GM12878 (cell line): ENCODE data around the gene ING1. TPM values are rescaled to one million over a fixed set of nuclear protein-coding genes. Genes with fewer than 3 reads are reported as not detected.
"Not testable (repeated sequence)": the region's sequence is repeated elsewhere in the genome, so short reads cannot be mapped to it uniquely, and the experiment has no call there.

Source experiments
- ATAC-seq: fragments of 200-7000 bp; cut with Tn5 transposase; 3 replicates; pipeline ENCODE4 v1.9.1; 2020; ENCODE audit warnings: mild to moderate bottlenecking, moderate library complexity
- BruUV-seq: library from RNA; stranded (reverse); fragments of 400-500 nt; replicated peaks from 2 replicates; lab custom pipeline; 2021; lab: Mats Ljungman, UMichigan
- CTCF ChIA-PET: fragments of 300-600 bp; sonication (Branson Sonifier 250); formaldehyde crosslinking; extraction: SDS; loops from one replicate; lab custom pipeline; 2021; ENCODE audit warnings: inconsistent platforms; lab: Yijun Ruan, JAX
- POLR2A ChIA-PET: fragments of 350-600 bp; formaldehyde crosslinking; extraction: SDS; loops from one replicate; lab custom pipeline; 2021; ENCODE audit warnings: inconsistent platforms; lab: Charles Lee
- RAD21 ChIA-PET: fragments of 300-600 bp; sonication (Branson Sonifier 250); formaldehyde crosslinking; loops from one replicate; lab custom pipeline; 2023; ENCODE audit warnings: antibody characterized with exemption; ENCODE audit not compliant: unreplicated experiment; lab: Charles Lee
- SMC1A ChIA-PET: fragments of 300-600 bp; sonication (Branson Sonifier 250); formaldehyde crosslinking; loops from one replicate; lab custom pipeline; 2023; ENCODE audit not compliant: unreplicated experiment, uncharacterized antibody; lab: Charles Lee
- DNase-seq: peaks from one replicate; pipeline ENCODE4 v3.0.0-alpha.2; 2011; ENCODE audit warnings: low read depth, low spot score
- FAIRE-seq: peaks from 3 replicates; lab custom pipeline; 2011; peaks lifted over from hg19 to GRCh38; lab: Jason Lieb, UNC
- H2AFZ ChIP-seq: 2 replicates; pipeline ENCODE4 v1.6.0; 2011; ENCODE audit warnings: low read depth, low read length, control low read depth; ENCODE audit not compliant: control insufficient read depth
- H3K27ac ChIP-seq: 2 replicates; pipeline ENCODE4 v1.5.1; 2011; ENCODE audit warnings: control low read depth; ENCODE audit not compliant: control insufficient read depth, insufficient read depth
- H3K27me3 ChIP-seq, 2 experiments: replicated peaks in 1 of 2; 2 replicates each; pipeline versions ENCODE4 v1.6.0 to v1.6.1; 2011; ENCODE audit warnings: low read length in 1 of 2; ENCODE audit not compliant: control insufficient read depth in 2 of 2, insufficient read depth in 2 of 2
- H3K36me3 ChIP-seq, 2 experiments: 2 replicates each; pipeline ENCODE4 v1.5.1; 2011; ENCODE audit warnings: low read length in 1 of 2; ENCODE audit not compliant: control insufficient read depth in 2 of 2, insufficient read depth in 2 of 2
- H3K4me1 ChIP-seq: 2 replicates; pipeline ENCODE4 v1.6.1; 2011; ENCODE audit warnings: mild to moderate bottlenecking, low read length, moderate library complexity, mixed read lengths; ENCODE audit not compliant: control insufficient read depth, insufficient read depth
- H3K4me2 ChIP-seq: 2 replicates; pipeline ENCODE4 v1.6.0; 2011; ENCODE audit warnings: control low read depth; ENCODE audit not compliant: control insufficient read depth, insufficient read depth
- H3K4me3 ChIP-seq: fragments of 200-600 bp; sonication (generic); 2 replicates; pipeline ENCODE4 v1.5.1; 2016
- H3K79me2 ChIP-seq: 2 replicates; pipeline ENCODE4 v1.6.0; 2011; ENCODE audit warnings: low read length; ENCODE audit not compliant: control insufficient read depth, insufficient read depth
- H3K9ac ChIP-seq: 2 replicates; pipeline ENCODE4 v1.8.0; 2011; ENCODE audit warnings: low read length, control low read depth, mixed read lengths; ENCODE audit not compliant: control insufficient read depth, insufficient read depth
- H3K9me3 ChIP-seq: replicated peaks from 3 replicates; pipeline ENCODE4 v1.5.1; 2011; ENCODE audit warnings: mild to moderate bottlenecking, low read length; ENCODE audit not compliant: control insufficient read depth, insufficient read depth
- H4K20me1 ChIP-seq: 2 replicates; pipeline ENCODE4 v1.6.0; 2011; ENCODE audit not compliant: control insufficient read depth, insufficient read depth
- CREM ChIP-seq: IDR thresholded peaks from 2 replicates; pipeline ENCODE4 v1.6.1; 2014; ENCODE audit warnings: antibody characterized with exemption, low read depth
- CTCF ChIP-seq, 3 experiments: IDR thresholded peaks in 2 of 3; conservative IDR thresholded peaks in 1 of 3; 2 replicates each; pipeline ENCODE4 v1.5.1; 2011; ENCODE audit warnings: low read depth in 3 of 3, low read length in 3 of 3, mild to moderate bottlenecking in 3 of 3, control low read depth in 2 of 3, moderate library complexity in 2 of 3, inconsistent platforms in 1 of 3, mixed read lengths in 1 of 3; ENCODE audit not compliant: control insufficient read depth in 2 of 3, insufficient read depth in 1 of 3; ENCODE audit errors: extremely low read depth in 1 of 3
- EGR1 ChIP-seq, 2 experiments: IDR thresholded peaks; 1 replicate in 1 of 2; 2 replicates in 1 of 2; pipeline ENCODE4 v1.6.1; 2011 to 2012; ENCODE audit warnings: low read depth in 2 of 2, low read length in 2 of 2, borderline replicate concordance in 1 of 2, mild to moderate bottlenecking in 1 of 2, moderate library complexity in 1 of 2
- HDAC2 ChIP-seq: fragments of 200-600 bp; sonication (generic); IDR thresholded peaks from 2 replicates; pipeline ENCODE4 v1.6.1; 2017
- SMAD5 ChIP-seq: IDR thresholded peaks from 2 replicates; pipeline ENCODE4 v1.6.1; 2016; ENCODE audit warnings: antibody characterized with exemption, low read depth
- SMARCA5 ChIP-seq: fragments of 450-650 bp; IDR thresholded peaks from 2 replicates; pipeline ENCODE4 v1.6.1; 2017; ENCODE audit warnings: mild to moderate bottlenecking
- USF2 ChIP-seq: IDR thresholded peaks from 2 replicates; pipeline ENCODE4 v1.6.1; 2011; ENCODE audit warnings: low read depth, low read length, improper control_type of control experiment, borderline replicate concordance
- ZNF274 ChIP-seq: IDR thresholded peaks from one replicate; pipeline ENCODE4 v1.8.0; 2011; ENCODE audit not compliant: insufficient read length, insufficient read depth
- WGBS: methylation state at CpG from one replicate; pipeline ENCODE4 v1.1.6; 2016; ENCODE audit warnings: low lambda C conversion rate; ENCODE audit not compliant: insufficient replicate concordance, insufficient coverage; ENCODE audit errors: missing lambda C conversion rate; 5-methylcytosine and 5-hydroxymethylcytosine counted together
- in situ Hi-C: fragments of 300-500 bp; cut with MboI; formaldehyde crosslinking; loops from 9 replicates; pipeline ENCODE4 v1.14.3; 2018; ENCODE audit warnings: mixed read lengths
- intact Hi-C: fragments of 100-400 bp; cut with micrococcal nuclease; formaldehyde crosslinking; loops from one replicate; pipeline ENCODE4 v1.14.2; 2022; ENCODE audit not compliant: unreplicated experiment
- polyA plus RNA-seq, 11 experiments: library from polyadenylated mRNA; depleted of rRNA in 4 of 11; unstranded in 6 of 11; stranded (reverse) in 5 of 11; fragments of >200 nt; fragmentation: Nextera tagmentation in 4 of 11; fragmentation: Illumina TruSeq in 1 of 11; extraction: Ambion mirVana in 4 of 11; extraction: Trizol in 1 of 11; gene quantifications; 1 replicate in 1 of 11; 2 replicates in 10 of 11; pipeline versions ENCODE4 v1.2.1 to v1.2.3, GENCODE V29; 2011 to 2016; ENCODE audit warnings: inconsistent platforms in 2 of 11, missing spikeins in 2 of 11, low read depth in 1 of 11
- total RNA-seq, 4 experiments: library from RNA; depleted of rRNA in 3 of 4; stranded (reverse); fragments of >200 nt in 3 of 4; fragmentation: Illumina TruSeq in 1 of 4; extraction: Trizol in 1 of 4; gene quantifications; 2 replicates each; pipeline versions ENCODE4 v1.2.1 to v1.2.3, GENCODE V29; 2013 to 2021

Gene ING1
- total and polyA plus RNA-seq, 10 of the 15 experiments (the other 5 are each of a cell fraction or from before 2014, with no cell fraction given): 1.3 to 20.4 (median 13.1) TPM

- SMC1A ChIA-PET: interaction anchor here (0.6 to 1.6 kb wide), 2 partner anchors 14 to 39 kb away, joined by 4 to 5 read pairs; no protein-coding TSS in a partner anchor
- intact Hi-C loops, H4K20me1 ChIP-seq, H3K27me3 ChIP-seq, H2AFZ ChIP-seq, DNase-seq, RAD21 ChIA-PET, H3K4me2 ChIP-seq, H3K27ac ChIP-seq, H3K4me3 ChIP-seq, ATAC-seq, H3K9ac ChIP-seq, FAIRE-seq, POLR2A ChIA-PET, H3K9me3 ChIP-seq, in situ Hi-C loops, BruUV-seq: not testable (repeated sequence)
- WGBS: 100% methylated on average over 7 of the region's 7 CpGs
- H3K4me1 ChIP-seq: peaks cover 14% of the 10 kb centered on the region
- H3K79me2 ChIP-seq: peaks cover 25% of the 10 kb centered on the region
- H3K36me3 ChIP-seq: peaks cover 9 to 31% of the 10 kb centered on the region in 2 experiments
- CTCF ChIA-PET: interaction anchor here (0.7 to 1.1 kb wide), 2 partner anchors 41 to 84 kb away, joined by 3 read pairs; no protein-coding TSS in a partner anchor
These were observed 12.4 kb upstream of the ING1 start for GRCh38 chr13:110701061-110701460.

GRCh38 chr13:110702089-110702488 is 11.4 kb upstream of the ING1 start:
- Histone ChIP-seq H3K9ac (no peak overlapping the region), H4K20me1 (no peaks in the 10 kb centered on the region), H3K79me2 (peaks cover 27% of the 10 kb centered on the region), H3K4me2 (no peak overlapping the region), H3K9me3 (no peaks in the 10 kb centered on the region), H3K4me3 (no peak overlapping the region), H3K27ac (no peak overlapping the region), H3K36me3 (peaks cover 9 to 26% of the 10 kb centered on the region in 2 experiments), H3K4me1 (peaks cover 22% of the 10 kb centered on the region), H3K27me3 (no peaks in the 10 kb centered on the region), H2AFZ (no peak overlapping the region)
- no peak for FAIRE-seq
- no peak for ATAC-seq
- TF ChIP-seq CREM (no peak), SMARCA5 (no peak), CTCF (IDR thresholded peaks at IDR 0.05 in 2 of 3, conservative IDR thresholded peaks at IDR 0.05 in 1 of 3; ENCODE audit: control insufficient read depth in 2 of 3, extremely low read depth in 1 of 3, insufficient read depth in 1 of 3, low read depth in 3 of 3, low read length in 3 of 3) (no peak), USF2 (no peak), ZNF274 (no peak), EGR1 (IDR thresholded peaks at IDR 0.05; ENCODE audit: borderline replicate concordance in 1 of 2, low read depth in 2 of 2, low read length in 2 of 2) (no peak), HDAC2 (no peak), SMAD5 (no peak)
- BruUV-seq: no TSS peak
- DNase-seq: no peak
- ChIA-PET RAD21 (interaction anchor here (1.0 kb wide), 1 partner anchor 10 kb away, joined by 3 read pairs; no protein-coding TSS in a partner anchor), SMC1A (interaction anchor here (1.6 to 2.1 kb wide), 2 partner anchors 13 to 47 kb away, joined by 4 read pairs; no protein-coding TSS in a partner anchor), CTCF (interaction anchor here (1.1 to 1.3 kb wide), 2 partner anchors 26 to 85 kb away, joined by 3 read pairs; no protein-coding TSS in a partner anchor), POLR2A (interaction anchor here (0.8 to 1.6 kb wide), 3 partner anchors 10 to 21 kb away, joined by 3 to 4 read pairs (median 3); no protein-coding TSS in a partner anchor)
- in situ Hi-C loops: no loop called here
- WGBS: 88% methylated on average over 3 of the region's 3 CpGs
- intact Hi-C loops: no loop called here
